Right hindlimb (tissue), 1 donor: ENCODE measurements around the gene TNRC6C.
"Not testable (repeated sequence)": the region's sequence is repeated elsewhere in the genome, so short reads cannot be mapped to it uniquely, and the experiment has no call there.

Source experiments
- DNase-seq: peaks from one replicate; pipeline ENCODE4 v3.0.0-alpha.2; 2018

Gene TNRC6C

GRCh38 chr17:77963441-77963840 lies 4.9 kb downstream of the TNRC6C start:
- DNase-seq: peak; percentile 79

DNA sequence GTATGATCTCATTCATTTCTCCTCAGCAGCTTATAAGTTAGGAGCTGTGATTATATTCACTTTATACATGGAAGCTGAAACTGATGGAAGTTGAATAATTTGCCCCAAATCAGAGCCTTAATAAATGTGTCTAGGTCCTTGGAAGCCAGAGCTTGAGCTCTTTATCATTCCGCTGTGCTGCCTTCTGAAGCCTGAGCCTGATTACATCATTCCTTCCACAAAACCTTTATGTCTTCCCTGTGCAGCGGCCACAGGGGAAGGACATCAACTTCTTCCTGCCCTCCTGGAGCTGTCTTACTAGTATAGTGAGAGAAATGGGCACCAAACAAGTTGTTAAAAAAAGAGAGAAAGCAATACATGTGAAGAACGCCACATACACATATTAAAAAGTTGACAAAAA lies 6.8 kb downstream of the TNRC6C start:
- DNase-seq: no peak

GRCh38 chr17:77966476-77966875 lies 8.0 kb downstream of the TNRC6C start:
- DNase-seq: no peak

- DNase-seq: no peak
Measured at GRCh38 chr17:77968788-77969187, 10.3 kb downstream of the TNRC6C start.

DNA sequence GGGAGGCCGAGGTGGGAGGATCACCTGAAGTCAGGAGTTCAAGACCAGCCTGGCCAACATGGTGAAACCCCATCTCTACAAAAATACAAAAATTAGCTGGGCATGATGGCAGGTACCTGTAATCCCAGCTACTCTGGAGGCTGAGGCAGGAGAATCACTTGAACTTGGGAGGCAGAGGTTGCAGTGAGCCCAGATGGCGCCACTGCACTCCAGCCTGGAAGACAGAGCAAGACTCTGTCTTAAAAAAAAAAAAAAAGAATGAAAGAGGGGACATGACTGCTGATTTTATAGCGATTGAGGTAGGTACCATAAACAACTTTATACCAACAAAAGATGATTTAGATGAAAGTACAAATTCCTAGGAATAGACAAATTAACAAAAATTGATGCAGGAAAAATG lies 13.8 kb downstream of the TNRC6C start:
- DNase-seq: not testable (repeated sequence)

- DNase-seq: no peak
Measured at GRCh38 chr17:77973953-77974352, 15.4 kb downstream of the TNRC6C start.

GRCh38 chr17:77974396-77974795 lies 15.9 kb downstream of the TNRC6C start:
- DNase-seq: no peak

GRCh38 chr17:77982430-77982829 lies 23.9 kb downstream of the TNRC6C start:
- not testable (repeated sequence) for DNase-seq

GRCh38 chr17:77990301-77990700 lies 31.8 kb downstream of the TNRC6C start:
- no peak for DNase-seq

GRCh38 chr17:77993735-77994134 lies 35.2 kb downstream of the TNRC6C start:
- not testable (repeated sequence) for DNase-seq

DNA sequence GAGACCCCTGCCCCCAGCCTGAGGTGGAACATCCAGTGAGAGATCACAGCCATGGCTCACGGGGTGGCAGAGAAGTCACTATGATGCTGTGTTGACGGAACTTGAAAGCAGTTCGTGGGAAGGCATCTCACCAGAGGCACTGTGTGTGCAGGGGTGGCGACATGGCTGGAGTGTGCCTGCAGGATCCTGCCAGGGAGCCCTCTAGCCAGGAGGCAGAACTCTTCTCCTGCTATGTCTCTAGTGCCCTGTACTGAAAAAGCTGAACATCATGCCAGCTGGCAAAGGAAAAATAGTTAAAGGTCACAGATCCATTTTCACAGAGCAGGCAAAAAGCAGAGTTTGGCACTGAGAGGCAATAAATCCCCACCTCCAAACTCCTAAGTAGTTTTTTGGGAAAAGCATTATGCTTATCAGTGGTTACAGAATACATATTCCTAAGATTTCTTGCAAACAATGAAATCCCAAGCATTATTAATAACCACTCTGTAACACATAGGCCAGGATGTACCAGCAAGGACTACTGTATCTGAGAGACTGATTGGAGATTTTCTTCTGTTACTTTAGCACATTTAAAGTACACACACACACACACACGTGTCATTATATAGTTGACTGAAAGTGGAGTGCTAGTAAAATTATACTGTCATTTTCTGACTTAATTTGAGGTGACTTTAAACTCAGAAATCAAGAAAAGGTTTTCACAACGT lies 36.8 kb downstream of the TNRC6C start:
- no peak for DNase-seq

DNA sequence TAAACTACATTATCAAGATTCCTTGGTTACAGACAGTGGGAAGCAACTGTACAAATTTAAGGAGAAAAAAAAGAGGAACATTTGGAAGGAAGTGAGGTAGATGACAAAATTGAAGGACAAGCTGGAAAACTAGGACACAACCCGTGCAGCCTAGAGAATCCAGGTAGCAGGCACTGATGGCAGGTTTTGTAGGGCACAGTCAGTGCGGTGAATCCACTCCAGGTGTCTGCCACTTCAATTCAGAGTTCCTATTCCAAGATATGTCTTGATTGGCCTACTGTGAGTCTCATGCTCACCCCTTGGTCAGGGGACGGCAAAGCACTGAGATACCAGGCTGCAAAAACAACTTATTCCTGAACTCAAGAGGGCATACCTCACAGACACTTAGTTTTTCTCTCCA lies 37.8 kb downstream of the TNRC6C start:
- no peak for DNase-seq

DNA sequence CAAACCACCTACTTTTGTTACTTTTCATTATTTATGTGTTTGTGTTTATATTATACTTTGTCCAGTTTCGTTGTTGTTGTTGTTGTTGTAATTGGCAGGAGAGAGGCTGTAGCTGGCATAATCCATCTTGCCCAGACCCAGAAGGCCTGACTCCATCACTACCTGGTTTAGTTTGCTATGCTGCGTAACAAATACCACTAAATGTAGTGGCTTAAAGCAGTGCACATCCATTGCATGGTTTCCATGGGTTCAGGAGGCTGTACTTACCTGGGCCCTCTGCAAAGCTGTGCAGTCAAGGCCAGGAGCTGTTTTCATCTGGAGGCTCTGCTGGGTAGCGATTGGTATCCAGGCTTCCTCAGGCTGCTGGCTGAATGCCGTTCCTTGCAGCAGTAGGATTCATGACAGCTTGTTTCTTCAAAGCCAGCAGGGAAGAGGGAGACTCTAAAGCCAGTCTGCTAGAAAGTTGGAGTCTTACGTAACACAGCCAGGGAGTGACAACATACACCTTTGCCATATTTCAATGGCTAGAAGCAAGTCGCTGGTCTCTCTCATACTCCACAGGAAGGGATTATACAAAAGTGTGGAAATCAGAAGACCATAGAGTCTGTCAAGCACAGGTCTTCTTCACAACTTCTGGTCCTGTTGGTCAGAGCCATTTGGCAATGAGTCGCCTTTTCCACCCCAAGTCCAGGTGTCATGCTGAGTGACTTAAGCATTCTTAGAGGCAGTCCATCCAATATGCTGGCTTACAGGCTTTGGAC lies 41.1 kb downstream of the TNRC6C start:
- no peak for DNase-seq

GRCh38 chr17:78000341-78000740 lies 41.8 kb downstream of the TNRC6C start:
- DNase-seq: no peak

DNA sequence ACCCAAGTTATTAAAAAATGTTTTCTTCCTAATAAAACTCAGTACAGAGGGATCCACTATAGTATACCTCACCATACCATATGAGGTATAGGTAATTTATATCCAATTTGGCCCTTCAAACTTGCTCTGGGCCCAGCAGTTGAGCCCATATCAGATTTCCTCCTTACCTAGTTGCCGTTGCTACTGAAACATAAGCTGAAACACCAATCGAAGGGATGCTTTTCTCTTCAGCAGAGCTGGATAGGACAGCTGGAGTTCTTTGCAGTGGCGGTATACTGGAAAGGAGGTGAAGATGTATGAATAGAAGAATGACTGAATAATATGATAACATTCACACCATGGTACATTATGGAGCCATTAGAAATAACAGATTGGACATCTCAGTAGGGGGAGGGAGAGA lies 42.7 kb downstream of the TNRC6C start:
- no peak for DNase-seq

- DNase-seq: no peak
Measured at GRCh38 chr17:78001612-78002011, 43.1 kb downstream of the TNRC6C start.

DNA sequence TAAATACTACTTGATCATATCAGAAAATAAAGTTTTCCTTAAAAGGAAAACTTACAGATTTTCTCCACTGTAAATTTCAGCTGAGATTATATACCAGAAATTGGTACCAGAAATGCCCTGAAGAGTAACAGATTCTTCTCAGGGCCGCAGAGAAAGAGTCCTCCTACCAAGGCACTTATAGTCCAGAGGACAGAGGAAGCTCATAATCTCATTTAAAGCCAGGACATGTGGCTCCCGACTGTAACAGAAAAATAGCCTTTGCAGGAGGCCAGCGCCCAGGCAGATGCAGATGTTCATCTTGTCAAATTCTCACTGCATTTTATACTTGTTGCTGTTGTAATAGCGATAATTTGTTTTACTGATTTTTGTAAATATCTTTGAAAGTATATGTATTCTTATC lies 43.7 kb downstream of the TNRC6C start:
- DNase-seq: no peak

DNA sequence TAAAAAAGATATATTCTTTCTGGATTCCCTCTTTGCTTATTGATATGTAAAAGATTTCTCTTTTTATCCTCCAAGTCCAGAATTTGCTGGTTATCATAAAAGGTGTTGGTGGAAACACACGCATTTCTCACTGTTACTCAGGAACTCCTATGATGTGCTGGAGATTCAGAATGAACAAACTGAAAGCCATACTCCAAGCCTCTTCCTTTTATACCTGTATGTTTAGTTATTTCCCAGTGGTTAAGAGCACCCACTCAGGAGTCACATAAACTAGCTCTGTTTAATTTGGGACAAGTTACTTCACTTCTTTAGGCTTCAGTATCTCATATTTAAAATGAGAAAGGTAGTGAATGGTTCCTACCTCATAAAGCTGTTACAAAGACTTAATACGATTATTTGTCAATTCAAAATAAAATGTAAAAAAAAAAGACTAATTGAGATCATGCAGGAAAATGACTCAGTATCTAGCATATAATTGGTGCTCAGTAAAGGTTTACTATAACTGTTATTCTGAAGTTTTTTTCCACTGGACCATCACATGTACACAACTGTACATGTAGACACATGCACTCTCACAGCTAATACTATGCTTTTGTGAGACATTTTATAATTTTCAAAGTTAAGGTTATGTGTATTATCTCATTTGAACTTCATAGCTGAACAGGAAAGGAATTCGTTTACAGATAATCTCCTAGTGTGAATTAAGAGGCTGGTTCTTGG lies 47.1 kb downstream of the TNRC6C start:
- no peak for DNase-seq

- DNase-seq: no peak
Measured at GRCh38 chr17:78006338-78006737, 47.8 kb downstream of the TNRC6C start.

GRCh38 chr17:78007647-78008046 lies 49.1 kb downstream of the TNRC6C start:
- DNase-seq: no peak

- DNase-seq: no peak
Measured at GRCh38 chr17:78010759-78011158, 52.3 kb downstream of the TNRC6C start.

- DNase-seq: no peak
Measured at GRCh38 chr17:78012428-78012827, 53.9 kb downstream of the TNRC6C start.

DNA sequence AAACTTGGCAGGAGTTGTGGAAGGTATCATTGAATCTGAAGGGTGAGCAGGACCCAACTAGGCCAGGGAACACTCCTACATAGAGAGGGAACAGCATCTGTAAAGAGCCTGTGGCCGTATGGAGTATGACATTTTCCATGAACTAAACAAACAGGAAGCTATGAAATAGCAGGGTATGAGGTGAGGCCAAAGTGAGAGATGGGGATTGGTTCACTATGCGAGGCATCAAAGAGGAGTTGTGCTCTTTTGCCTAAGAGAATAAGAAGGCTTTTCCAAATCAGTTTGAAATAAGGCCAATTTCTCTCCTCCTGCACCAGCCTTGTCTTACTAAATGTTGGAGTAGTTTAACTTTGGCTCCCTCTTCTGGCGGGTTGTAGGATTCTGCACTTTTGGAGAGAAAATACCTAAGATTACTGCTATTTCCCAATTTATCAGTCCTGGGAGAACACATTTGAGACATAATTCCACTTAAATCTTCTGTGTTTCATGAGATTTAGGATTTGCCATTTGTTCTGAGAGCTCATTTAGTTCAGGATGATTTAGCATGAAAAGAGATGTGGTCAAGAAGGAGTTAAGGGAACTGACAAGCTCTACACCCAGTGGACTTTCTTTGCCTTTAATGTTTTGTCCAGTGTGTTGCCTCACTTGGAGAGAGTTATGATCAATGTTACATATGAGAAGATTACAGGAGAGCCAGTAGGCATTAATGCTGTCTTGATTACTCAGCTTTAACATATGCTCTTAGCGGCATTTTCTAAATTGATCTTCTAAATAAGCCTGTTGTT lies 55.4 kb downstream of the TNRC6C start:
- DNase-seq: peak; percentile 55
